Mucosa of gallbladder (tissue), 1 donor: ENCODE results near the gene MMP12. TPM values are rescaled to one million over a fixed set of nuclear protein-coding genes. Genes with fewer than 3 reads are reported as not detected.

ENCODE experiments used
- total RNA-seq: library from RNA; stranded (reverse); gene quantifications from one replicate; pipeline ENCODE4 v1.2.1, GENCODE V29; 2021
- donor health status: DM: no; HTN: no; CAD: no.

MMP12 gene
- total RNA-seq, 1 donor from 2014 or later: 1.7 TPM

Other genes starting within 250 kb of the MMP12 start
- gene MMP20, start 249.7 kb downstream of the MMP12 start, total RNA-seq: 0.35 TPM
- gene MMP27, start 169.2 kb downstream of the MMP12 start, total RNA-seq: not detected
- not detected for gene MMP8, start 150.0 kb downstream of the MMP12 start, total RNA-seq
- not detected for gene MMP10, start 94.4 kb downstream of the MMP12 start, total RNA-seq
- gene MMP1, start 76.8 kb downstream of the MMP12 start, total RNA-seq: 99.4 TPM
- gene MMP3, start 31.4 kb downstream of the MMP12 start, total RNA-seq: 0.17 TPM
- not detected for gene MMP13, start 80.8 kb upstream of the MMP12 start, total RNA-seq
- 14.0 TPM for gene DCUN1D5, start 217.2 kb upstream of the MMP12 start, total RNA-seq
- 24.2 TPM for gene DYNC2H1, start 234.4 kb upstream of the MMP12 start, total RNA-seq